Measurements from ENCODE around the gene ZBED4. TPM values are rescaled to one million over a fixed set of nuclear protein-coding genes. Genes with fewer than 3 reads are reported as not detected.

ZBED4 gene
- total and polyA plus RNA-seq, 2 experiments from 2014 or later: 8.5 to 31.9 TPM

DNA sequence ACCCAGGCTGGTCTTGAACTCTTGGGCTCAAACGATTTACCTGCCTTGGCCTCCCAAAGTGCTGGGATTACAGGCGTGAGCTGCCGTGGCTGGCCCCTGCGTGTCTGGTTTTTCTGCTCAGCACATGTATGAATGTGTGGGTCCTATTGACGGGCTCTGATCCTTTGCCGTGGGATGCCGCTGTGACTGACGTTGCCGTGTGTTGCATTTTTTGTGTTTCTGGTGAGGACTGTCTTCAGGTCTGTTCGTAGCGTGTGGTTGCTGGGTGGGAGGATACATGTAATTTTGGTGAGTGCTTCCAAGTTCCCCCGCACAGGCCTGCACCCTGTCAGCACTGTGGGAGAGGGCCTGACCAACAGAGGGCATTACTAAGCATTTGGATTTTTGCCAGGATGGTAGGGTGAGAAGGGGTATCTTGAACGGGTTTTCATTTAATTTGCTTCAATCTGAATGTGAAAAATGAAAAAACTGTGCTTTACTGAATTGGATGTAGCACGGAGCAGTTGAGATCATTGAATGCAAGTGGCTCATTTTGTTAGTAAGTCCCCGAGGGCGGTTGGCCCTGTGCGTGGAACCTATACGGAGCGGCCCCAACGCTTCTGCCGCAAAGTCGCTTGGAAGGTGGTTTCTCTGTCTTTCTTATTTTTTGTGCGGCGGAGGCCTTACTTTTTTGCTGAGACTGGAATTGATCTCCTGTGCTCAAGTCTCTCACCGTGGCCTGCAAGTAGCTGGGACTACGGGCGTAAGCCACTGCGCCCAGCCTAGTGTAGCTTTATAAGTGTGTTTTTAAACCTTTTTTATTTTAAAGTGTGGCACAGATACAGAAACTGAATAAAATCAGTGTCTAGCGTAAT, 8.2 kb downstream of the ZBED4 start:
- Histone ChIP-seq H3K27ac (ENCODE audit: low read depth) (peak overlapping the region; percentile 32; the same call in 1 of the 2 replicates), H3K9me2 (ENCODE audit: insufficient read depth) (no peaks in the 10 kb centered on the region)

DNA sequence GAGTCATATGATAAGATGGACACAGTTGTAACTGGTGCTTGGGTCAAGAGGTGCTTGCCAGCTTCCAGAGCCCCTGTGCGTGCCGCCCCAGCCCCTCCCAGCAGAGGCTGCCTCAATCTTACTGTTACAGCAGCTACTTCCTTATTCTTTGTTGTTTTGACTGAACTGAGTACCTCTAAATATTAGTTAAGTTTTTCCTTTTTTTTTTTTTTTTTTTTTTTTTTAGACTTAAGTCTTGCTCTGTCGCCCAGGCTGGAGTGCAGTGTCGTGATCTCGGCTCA, 8.8 kb downstream of the ZBED4 start:
- peaks cover 27% of the 10 kb centered on the region for H3K36me3 Mint-ChIP-seq (ENCODE audit: low read depth)
- ATAC-seq (no peak), DNase-seq (ENCODE audit: low spot score) (no peak)
- H3K4me1 ChIP-seq (ENCODE audit: insufficient read depth): peaks cover 6% of the 10 kb centered on the region; the same call in 1 of the 2 replicates
- peaks cover 20% of the 10 kb centered on the region for H3K9me3 Mint-ChIP-seq
- H2AFZ ChIP-seq: no peak overlapping the region
- peaks cover 57% of the 10 kb centered on the region for H4K20me1 ChIP-seq (replicated peaks; ENCODE audit: insufficient read depth)
- H3K4me2 ChIP-seq: no peak overlapping the region
- no peaks in the 10 kb centered on the region for H3K36me3 ChIP-seq (ENCODE audit: insufficient read depth)
- peaks cover 4% of the 10 kb centered on the region for H3K27me3 Mint-ChIP-seq (ENCODE audit: insufficient read depth, low read depth, poor library complexity)
- H3K27ac ChIP-seq (ENCODE audit: low read depth): 0 out of 2 replicates have a peak overlapping the region, but pooled peaks have one; percentile 32
- H3K4me1 Mint-ChIP-seq: peaks cover 3% of the 10 kb centered on the region; the same call in 2 of the 3 replicates
- H3K4me3 ChIP-seq: no peak overlapping the region
- peaks cover 94% of the 10 kb centered on the region for H3K79me2 ChIP-seq (replicated peaks; ENCODE audit: insufficient read depth)
- H3K27me3 ChIP-seq (ENCODE audit: insufficient read depth): no peaks in the 10 kb centered on the region
- H3F3A ChIP-seq (replicated peaks; ENCODE audit: low read depth): no peaks in the 10 kb centered on the region
- no peak overlapping the region for H3K4me3 Mint-ChIP-seq
- H3K9me2 ChIP-seq (ENCODE audit: insufficient read depth): no peaks in the 10 kb centered on the region
- no peak overlapping the region for H3K27ac Mint-ChIP-seq
- TF ChIP-seq ZNF331 (CRISPR knock-in tag; IDR thresholded peaks at IDR 0.05; ENCODE audit: low read depth): no peak
- TF ChIP-seq EZH2 (IDR thresholded peaks at IDR 0.05; ENCODE audit: low read depth, unreplicated experiment): no peak
- TF ChIP-seq JUNB (IDR thresholded peaks at IDR 0.05; ENCODE audit: unreplicated experiment): no peak
- no peak for TF ChIP-seq ETS1 (IDR thresholded peaks at IDR 0.05)
- no peak for TF ChIP-seq NANOG (IDR thresholded peaks at IDR 0.05; ENCODE audit: borderline replicate concordance)
- TF ChIP-seq CTCF (conservative IDR thresholded peaks at IDR 0.05; ENCODE audit: low read depth in 2 of 2): no peak
- TF ChIP-seq ZNF114 (CRISPR knock-in tag; IDR thresholded peaks at IDR 0.05): no peak
- TF ChIP-seq CREB1 (CRISPR knock-in tag; IDR thresholded peaks at IDR 0.05; ENCODE audit: low read depth): no peak
- no peak for TF ChIP-seq EZH2phosphoT487 (IDR thresholded peaks at IDR 0.05; ENCODE audit: unreplicated experiment)
- no peak for TF ChIP-seq POLR2AphosphoS5 (IDR thresholded peaks at IDR 0.05; ENCODE audit: low read depth)

More for the DNA sequence above, 8.2 kb downstream of the ZBED4 start:
- Histone ChIP-seq H2AFZ (no peak overlapping the region), H3K27me3 (ENCODE audit: insufficient read depth) (no peaks in the 10 kb centered on the region), H4K20me1 (replicated peaks; ENCODE audit: insufficient read depth) (peaks cover 53% of the 10 kb centered on the region), H3K4me1 (ENCODE audit: insufficient read depth) (0 out of 2 replicates have a peak, but pooled peaks cover under 1% of the 10 kb centered on the region), H3F3A (replicated peaks; ENCODE audit: low read depth) (no peaks in the 10 kb centered on the region), H3K36me3 (ENCODE audit: insufficient read depth) (no peaks in the 10 kb centered on the region), H3K79me2 (replicated peaks; ENCODE audit: insufficient read depth) (peaks cover 94% of the 10 kb centered on the region), H3K4me3 (no peak overlapping the region), H3K4me2 (no peak overlapping the region)
- DNase-seq (ENCODE audit: low spot score): no peak
- Mint-ChIP-seq H3K9me3 (peaks cover 14% of the 10 kb centered on the region), H3K4me1 (peaks cover 2% of the 10 kb centered on the region; the same call in 1 of the 3 replicates), H3K36me3 (ENCODE audit: low read depth) (peaks cover 21% of the 10 kb centered on the region), H3K27ac (no peak overlapping the region), H3K4me3 (no peak overlapping the region), H3K27me3 (ENCODE audit: insufficient read depth, low read depth, poor library complexity) (peaks cover 4% of the 10 kb centered on the region)
- TF ChIP-seq ETS1 (IDR thresholded peaks at IDR 0.05): no peak
- peak; percentile 26 to 28; a peak in 2 of 4 replicates for TF ChIP-seq CTCF (conservative IDR thresholded peaks at IDR 0.05; ENCODE audit: low read depth in 2 of 2)
- peak; percentile 74 for ATAC-seq
